Measurements from ENCODE around the gene IGFBP3.

- TF ChIP-seq, protein P1, sequence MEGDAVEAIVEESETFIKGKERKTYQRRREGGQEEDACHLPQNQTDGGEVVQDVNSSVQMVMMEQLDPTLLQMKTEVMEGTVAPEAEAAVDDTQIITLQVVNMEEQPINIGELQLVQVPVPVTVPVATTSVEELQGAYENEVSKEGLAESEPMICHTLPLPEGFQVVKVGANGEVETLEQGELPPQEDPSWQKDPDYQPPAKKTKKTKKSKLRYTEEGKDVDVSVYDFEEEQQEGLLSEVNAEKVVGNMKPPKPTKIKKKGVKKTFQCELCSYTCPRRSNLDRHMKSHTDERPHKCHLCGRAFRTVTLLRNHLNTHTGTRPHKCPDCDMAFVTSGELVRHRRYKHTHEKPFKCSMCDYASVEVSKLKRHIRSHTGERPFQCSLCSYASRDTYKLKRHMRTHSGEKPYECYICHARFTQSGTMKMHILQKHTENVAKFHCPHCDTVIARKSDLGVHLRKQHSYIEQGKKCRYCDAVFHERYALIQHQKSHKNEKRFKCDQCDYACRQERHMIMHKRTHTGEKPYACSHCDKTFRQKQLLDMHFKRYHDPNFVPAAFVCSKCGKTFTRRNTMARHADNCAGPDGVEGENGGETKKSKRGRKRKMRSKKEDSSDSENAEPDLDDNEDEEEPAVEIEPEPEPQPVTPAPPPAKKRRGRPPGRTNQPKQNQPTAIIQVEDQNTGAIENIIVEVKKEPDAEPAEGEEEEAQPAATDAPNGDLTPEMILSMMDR (IDR thresholded peaks at IDR 0.05; ENCODE audit: insufficient read depth, low read depth, low read length): no peak
- no peak for TF ChIP-seq EZH2 (IDR thresholded peaks at IDR 0.05; ENCODE audit: insufficient read depth, low read length)
These were observed 35.7 kb downstream of the IGFBP3 start for GRCh38 chr7:45885264-45885882.
